ENCODE measurements around the gene SUGCT.

DNA sequence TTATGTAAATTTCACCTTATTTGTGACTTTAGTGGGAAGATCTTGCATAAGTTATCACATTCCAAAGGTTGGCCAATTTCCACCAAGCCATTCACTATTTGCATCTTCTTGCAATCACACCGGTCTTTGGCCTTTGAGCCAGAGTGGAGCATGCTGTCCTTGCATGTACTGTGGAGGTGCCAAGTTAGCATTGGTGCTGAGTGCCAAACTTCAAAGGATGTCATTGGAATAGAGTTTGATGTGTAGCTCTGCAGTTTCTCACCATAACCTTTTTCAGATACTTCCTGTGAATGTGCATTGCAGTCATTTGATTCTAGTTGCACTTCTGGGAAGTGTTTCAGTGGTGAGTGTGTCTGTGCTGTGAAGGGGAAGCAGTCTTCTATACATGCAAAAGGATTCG is 620.6 kb downstream of the SUGCT start:
- TF ChIP-seq, protein P1, sequence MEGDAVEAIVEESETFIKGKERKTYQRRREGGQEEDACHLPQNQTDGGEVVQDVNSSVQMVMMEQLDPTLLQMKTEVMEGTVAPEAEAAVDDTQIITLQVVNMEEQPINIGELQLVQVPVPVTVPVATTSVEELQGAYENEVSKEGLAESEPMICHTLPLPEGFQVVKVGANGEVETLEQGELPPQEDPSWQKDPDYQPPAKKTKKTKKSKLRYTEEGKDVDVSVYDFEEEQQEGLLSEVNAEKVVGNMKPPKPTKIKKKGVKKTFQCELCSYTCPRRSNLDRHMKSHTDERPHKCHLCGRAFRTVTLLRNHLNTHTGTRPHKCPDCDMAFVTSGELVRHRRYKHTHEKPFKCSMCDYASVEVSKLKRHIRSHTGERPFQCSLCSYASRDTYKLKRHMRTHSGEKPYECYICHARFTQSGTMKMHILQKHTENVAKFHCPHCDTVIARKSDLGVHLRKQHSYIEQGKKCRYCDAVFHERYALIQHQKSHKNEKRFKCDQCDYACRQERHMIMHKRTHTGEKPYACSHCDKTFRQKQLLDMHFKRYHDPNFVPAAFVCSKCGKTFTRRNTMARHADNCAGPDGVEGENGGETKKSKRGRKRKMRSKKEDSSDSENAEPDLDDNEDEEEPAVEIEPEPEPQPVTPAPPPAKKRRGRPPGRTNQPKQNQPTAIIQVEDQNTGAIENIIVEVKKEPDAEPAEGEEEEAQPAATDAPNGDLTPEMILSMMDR (IDR thresholded peaks at IDR 0.05) = no peak
- TF ChIP-seq SP1 (CRISPR knock-in tag; conservative IDR thresholded peaks at IDR 0.05) (no peak), HMGXB4 (CRISPR knock-in tag; IDR thresholded peaks at IDR 0.05) (no peak), AFF4 (CRISPR knock-in tag; IDR thresholded peaks at IDR 0.05; ENCODE audit: borderline replicate concordance) (no peak), PRDM15 (CRISPR knock-in tag; IDR thresholded peaks at IDR 0.05) (no peak), NR3C1 (CRISPR knock-in tag; conservative IDR thresholded peaks at IDR 0.05; ENCODE audit: low read depth) (no peak), NFYB (CRISPR knock-in tag; conservative IDR thresholded peaks at IDR 0.05; ENCODE audit: low read depth) (no peak), RELA (CRISPR knock-in tag; IDR thresholded peaks at IDR 0.05; ENCODE audit: borderline replicate concordance) (no peak), SMAD4 (CRISPR knock-in tag; IDR thresholded peaks at IDR 0.05) (no peak), ZNF138 (CRISPR knock-in tag; conservative IDR thresholded peaks at IDR 0.05) (no peak)
- TF ChIP-seq, protein P2, sequence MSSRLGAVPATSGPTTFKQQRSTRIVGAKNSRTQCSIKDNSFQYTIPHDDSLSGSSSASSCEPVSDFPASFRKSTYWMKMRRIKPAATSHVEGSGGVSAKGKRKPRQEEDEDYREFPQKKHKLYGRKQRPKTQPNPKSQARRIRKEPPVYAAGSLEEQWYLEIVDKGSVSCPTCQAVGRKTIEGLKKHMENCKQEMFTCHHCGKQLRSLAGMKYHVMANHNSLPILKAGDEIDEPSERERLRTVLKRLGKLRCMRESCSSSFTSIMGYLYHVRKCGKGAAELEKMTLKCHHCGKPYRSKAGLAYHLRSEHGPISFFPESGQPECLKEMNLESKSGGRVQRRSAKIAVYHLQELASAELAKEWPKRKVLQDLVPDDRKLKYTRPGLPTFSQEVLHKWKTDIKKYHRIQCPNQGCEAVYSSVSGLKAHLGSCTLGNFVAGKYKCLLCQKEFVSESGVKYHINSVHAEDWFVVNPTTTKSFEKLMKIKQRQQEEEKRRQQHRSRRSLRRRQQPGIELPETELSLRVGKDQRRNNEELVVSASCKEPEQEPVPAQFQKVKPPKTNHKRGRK (CRISPR knock-in tag; IDR thresholded peaks at IDR 0.05; ENCODE audit: borderline replicate concordance) = no peak
- TF ChIP-seq, protein P3, sequence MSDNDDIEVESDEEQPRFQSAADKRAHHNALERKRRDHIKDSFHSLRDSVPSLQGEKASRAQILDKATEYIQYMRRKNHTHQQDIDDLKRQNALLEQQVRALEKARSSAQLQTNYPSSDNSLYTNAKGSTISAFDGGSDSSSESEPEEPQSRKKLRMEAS (CRISPR knock-in tag; IDR thresholded peaks at IDR 0.05) = no peak
- TF ChIP-seq, protein P4, sequence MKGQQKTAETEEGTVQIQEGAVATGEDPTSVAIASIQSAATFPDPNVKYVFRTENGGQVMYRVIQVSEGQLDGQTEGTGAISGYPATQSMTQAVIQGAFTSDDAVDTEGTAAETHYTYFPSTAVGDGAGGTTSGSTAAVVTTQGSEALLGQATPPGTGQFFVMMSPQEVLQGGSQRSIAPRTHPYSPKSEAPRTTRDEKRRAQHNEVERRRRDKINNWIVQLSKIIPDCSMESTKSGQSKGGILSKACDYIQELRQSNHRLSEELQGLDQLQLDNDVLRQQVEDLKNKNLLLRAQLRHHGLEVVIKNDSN (CRISPR knock-in tag; IDR thresholded peaks at IDR 0.05) = no peak
